ENCODE data around the gene NR2F2. TPM values are rescaled to one million over a fixed set of nuclear protein-coding genes. Genes with fewer than 3 reads are reported as not detected.

Gene NR2F2
- total RNA-seq, 1 donor from 2014 or later = 50.6 TPM

- no peak for ATAC-seq
- H3K4me3 ChIP-seq = no peak overlapping the region
- intact Hi-C loops (cut with DNase I) = no loop called here
These were observed 13.4 kb upstream of the NR2F2 start for GRCh38 chr15:96316953-96317629.

GRCh38 chr15:96320107-96320506 is 10.4 kb upstream of the NR2F2 start:
- Histone ChIP-seq H3K9me3 (no peaks in the 10 kb centered on the region), H3K27me3 (ENCODE audit: low read depth) (peaks cover 43% of the 10 kb centered on the region), H3K27ac (peak overlapping the region; percentile 87), H3K4me3 (peak overlapping the region; percentile 55), H3K36me3 (no peaks in the 10 kb centered on the region), H3K4me1 (peaks cover 4% of the 10 kb centered on the region)
- DNase-seq (no peak), ATAC-seq (no peak)
- no peak for TF ChIP-seq CTCF (IDR thresholded peaks at IDR 0.05)
- intact Hi-C loops (cut with DNase I) = no loop called here

More at GRCh38 chr15:96316953-96317629, 13.4 kb upstream of the NR2F2 start:
- no peak for TF ChIP-seq CTCF (IDR thresholded peaks at IDR 0.05)
- Histone ChIP-seq H3K4me1 (no peaks in the 10 kb centered on the region), H3K27me3 (ENCODE audit: low read depth) (peaks cover 15% of the 10 kb centered on the region), H3K36me3 (no peaks in the 10 kb centered on the region), H3K9me3 (no peaks in the 10 kb centered on the region), H3K27ac (peak overlapping the region; percentile 15)
- no peak for DNase-seq

- H3K36me3 ChIP-seq = no peaks in the 10 kb centered on the region
- peak overlapping the region; percentile 55 for H3K4me3 ChIP-seq
- intact Hi-C loops (cut with DNase I) = no loop called here
- H3K9me3 ChIP-seq = no peaks in the 10 kb centered on the region
- DNase-seq (no peak), ATAC-seq (no peak)
- H3K27ac ChIP-seq = peak overlapping the region; percentile 87
- peaks cover 4% of the 10 kb centered on the region for H3K4me1 ChIP-seq
- TF ChIP-seq CTCF (IDR thresholded peaks at IDR 0.05) = no peak
- peaks cover 48% of the 10 kb centered on the region for H3K27me3 ChIP-seq (ENCODE audit: low read depth)
These were observed 9.5 kb upstream of the NR2F2 start for GRCh38 chr15:96320703-96321638.

- Histone ChIP-seq H3K36me3 (no peaks in the 10 kb centered on the region), H3K4me1 (peaks cover 4% of the 10 kb centered on the region), H3K27ac (peak overlapping the region; percentile 87), H3K27me3 (ENCODE audit: low read depth) (peaks cover 48% of the 10 kb centered on the region), H3K9me3 (no peaks in the 10 kb centered on the region), H3K4me3 (peak overlapping the region; percentile 55)
- DNase-seq (peak; percentile 54), ATAC-seq (peak; percentile 59 to 67)
- peak; percentile 14 for TF ChIP-seq CTCF (IDR thresholded peaks at IDR 0.05)
- intact Hi-C loops (cut with DNase I) = no loop called here
These were observed 8.6 kb upstream of the NR2F2 start for GRCh38 chr15:96321639-96322535.
